GM12864 (cell line): ENCODE results near the gene ADAM19.

Experiments
- DNase-seq: peaks from one replicate; pipeline ENCODE4 v3.0.0-alpha.2; 2011; ENCODE audit warnings: low read depth
- H3K4me3 ChIP-seq: 2 replicates; pipeline ENCODE4 v1.5.1; 2011; ENCODE audit warnings: mild to moderate bottlenecking, low read depth, low read length, control low read depth
- TF ChIP-seq, protein P1 (sequence below): IDR thresholded peaks from 2 replicates; pipeline ENCODE4 v1.5.1; 2011; ENCODE audit warnings: low read depth, mild to moderate bottlenecking, moderate library complexity, low read length, control low read depth, inconsistent platforms; ENCODE audit errors: missing control alignments

ADAM19 gene

GRCh38 chr5:157549283-157549629 is 26.3 kb downstream of the ADAM19 start:
- no peak for DNase-seq
- TF ChIP-seq, protein P1, sequence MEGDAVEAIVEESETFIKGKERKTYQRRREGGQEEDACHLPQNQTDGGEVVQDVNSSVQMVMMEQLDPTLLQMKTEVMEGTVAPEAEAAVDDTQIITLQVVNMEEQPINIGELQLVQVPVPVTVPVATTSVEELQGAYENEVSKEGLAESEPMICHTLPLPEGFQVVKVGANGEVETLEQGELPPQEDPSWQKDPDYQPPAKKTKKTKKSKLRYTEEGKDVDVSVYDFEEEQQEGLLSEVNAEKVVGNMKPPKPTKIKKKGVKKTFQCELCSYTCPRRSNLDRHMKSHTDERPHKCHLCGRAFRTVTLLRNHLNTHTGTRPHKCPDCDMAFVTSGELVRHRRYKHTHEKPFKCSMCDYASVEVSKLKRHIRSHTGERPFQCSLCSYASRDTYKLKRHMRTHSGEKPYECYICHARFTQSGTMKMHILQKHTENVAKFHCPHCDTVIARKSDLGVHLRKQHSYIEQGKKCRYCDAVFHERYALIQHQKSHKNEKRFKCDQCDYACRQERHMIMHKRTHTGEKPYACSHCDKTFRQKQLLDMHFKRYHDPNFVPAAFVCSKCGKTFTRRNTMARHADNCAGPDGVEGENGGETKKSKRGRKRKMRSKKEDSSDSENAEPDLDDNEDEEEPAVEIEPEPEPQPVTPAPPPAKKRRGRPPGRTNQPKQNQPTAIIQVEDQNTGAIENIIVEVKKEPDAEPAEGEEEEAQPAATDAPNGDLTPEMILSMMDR = no peak
- peak overlapping the region; percentile 7; the same call in 1 of the 2 replicates for H3K4me3 ChIP-seq

GRCh38 chr5:157548513-157549282 is 26.9 kb downstream of the ADAM19 start:
- TF ChIP-seq, protein P1 = no peak
- no peak overlapping the region for H3K4me3 ChIP-seq
- no peak for DNase-seq

- TF ChIP-seq, protein P1 = no peak
- no peak overlapping the region for H3K4me3 ChIP-seq
- DNase-seq = no peak
Measured at GRCh38 chr5:157547941-157548512, 27.5 kb downstream of the ADAM19 start.

GRCh38 chr5:157546456-157547100 is 29.0 kb downstream of the ADAM19 start:
- TF ChIP-seq, protein P1 = no peak
- DNase-seq = no peak

DNA sequence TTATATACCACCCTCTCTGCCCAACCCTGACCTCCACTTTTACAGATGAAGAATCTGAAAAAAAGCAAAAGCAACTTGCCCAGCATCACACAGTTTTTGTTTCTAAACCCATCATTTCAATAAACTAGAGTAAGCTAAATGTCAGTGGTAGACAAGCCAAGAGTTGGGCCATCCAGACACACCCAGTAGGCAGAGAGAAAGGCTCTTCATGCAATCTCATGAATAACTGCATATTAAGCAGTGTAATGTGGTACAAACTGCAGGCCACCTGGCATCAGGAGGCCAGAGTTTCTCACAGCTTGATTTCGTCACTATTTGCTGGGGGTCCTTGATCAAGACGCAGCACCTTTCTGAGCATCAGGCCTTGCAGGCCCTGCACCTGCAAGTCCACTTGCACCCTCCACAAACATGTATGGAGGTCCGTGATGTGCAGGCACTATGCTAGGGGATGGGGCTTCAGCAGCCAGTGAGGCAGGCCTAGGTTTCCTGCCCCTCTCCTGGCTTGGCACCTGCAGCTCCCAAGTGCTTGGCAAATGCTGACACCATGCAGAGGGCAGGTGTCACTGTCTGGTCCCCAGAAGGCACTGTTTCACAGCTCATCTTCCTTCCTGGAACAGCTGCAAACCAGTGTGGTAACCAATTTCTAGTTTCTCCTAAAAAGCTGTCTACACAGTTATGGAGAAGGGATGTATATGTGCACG is 29.8 kb downstream of the ADAM19 start:
- TF ChIP-seq, protein P1 = no peak
- no peak overlapping the region for H3K4me3 ChIP-seq
- DNase-seq = no peak

More at GRCh38 chr5:157546456-157547100, 29.0 kb downstream of the ADAM19 start:
- H3K4me3 ChIP-seq = no peak overlapping the region

- DNase-seq = no peak
- H3K4me3 ChIP-seq = no peak overlapping the region
- TF ChIP-seq, protein P1 = no peak
Measured at GRCh38 chr5:157544623-157544989, 31.0 kb downstream of the ADAM19 start.
